ENCODE measurements around the gene CHST6.
"Not testable (repeated sequence)": the region's sequence is repeated elsewhere in the genome, so short reads cannot be mapped to it uniquely, and the experiment has no call there.

CHST6 gene

DNA sequence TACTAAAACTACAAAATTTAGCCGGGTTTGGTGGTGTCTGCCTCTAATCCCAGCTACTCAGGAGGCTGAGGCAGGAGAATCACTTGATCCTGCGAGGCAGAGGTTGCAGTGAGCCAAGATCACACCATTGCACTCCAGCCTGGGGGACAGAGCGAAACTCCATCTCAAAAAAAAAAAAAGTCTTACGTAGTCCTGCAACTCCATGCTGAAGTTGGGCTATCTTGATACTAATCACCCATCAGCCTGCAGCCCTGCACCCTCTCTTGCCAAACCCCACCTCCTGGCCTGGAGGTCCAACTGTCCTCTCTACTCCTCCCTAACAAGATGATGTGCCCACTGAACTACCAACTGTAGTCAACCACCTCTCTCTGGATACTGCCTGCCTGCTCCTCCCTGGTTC, 35.5 kb downstream of the CHST6 start:
- Histone ChIP-seq H3K4me1 (ENCODE audit: control insufficient read depth, insufficient read depth, low read length) (no peaks in the 10 kb centered on the region), H3K4me3 (ENCODE audit: low read length) (no peak overlapping the region), H3K36me3 (ENCODE audit: control insufficient read depth, insufficient read depth, low read length) (0 out of 2 replicates have a peak, but pooled peaks cover 3% of the 10 kb centered on the region), H3K27me3 (ENCODE audit: control insufficient read depth, insufficient read depth, low read length) (no peaks in the 10 kb centered on the region), H3K9me3 (ENCODE audit: control insufficient read depth, insufficient read depth, low read length) (no peaks in the 10 kb centered on the region), H3K27ac (ENCODE audit: low read length) (no peak overlapping the region)
- WGBS (ENCODE audit: insufficient coverage, insufficient read length): no CpG with 5 or more reads among the region's 4 CpGs
- DNase-seq (ENCODE audit: low read depth, low spot score): no peak

DNA sequence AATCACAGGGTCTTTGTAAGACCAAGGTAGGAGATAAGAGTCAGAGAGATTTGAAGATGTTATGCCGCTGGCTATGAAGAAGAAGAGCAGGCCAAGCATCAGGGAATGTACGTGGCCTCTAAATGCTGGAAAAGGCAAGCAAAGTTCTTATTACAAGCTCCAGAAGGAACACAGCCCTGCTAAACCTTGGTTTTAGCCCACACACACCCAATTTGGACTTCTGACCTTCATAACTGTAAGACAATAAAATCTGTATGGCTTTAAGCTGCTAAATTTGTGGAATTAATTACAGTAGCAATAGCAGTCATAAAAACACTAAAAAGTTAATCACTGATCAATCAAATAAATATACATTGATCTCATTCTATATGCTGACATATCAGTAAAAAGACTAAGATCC, 36.8 kb downstream of the CHST6 start:
- H3K27ac ChIP-seq (ENCODE audit: low read length): no peak overlapping the region
- 0 out of 2 replicates have a peak, but pooled peaks cover 3% of the 10 kb centered on the region for H3K36me3 ChIP-seq (ENCODE audit: control insufficient read depth, insufficient read depth, low read length)
- no peak overlapping the region for H3K4me3 ChIP-seq (ENCODE audit: low read length)
- no CpG with 5 or more reads among the region's 2 CpGs for WGBS (ENCODE audit: insufficient coverage, insufficient read length)
- no peaks in the 10 kb centered on the region for H3K27me3 ChIP-seq (ENCODE audit: control insufficient read depth, insufficient read depth, low read length)
- no peak for DNase-seq (ENCODE audit: low read depth, low spot score)
- no peaks in the 10 kb centered on the region for H3K9me3 ChIP-seq (ENCODE audit: control insufficient read depth, insufficient read depth, low read length)
- H3K4me1 ChIP-seq (ENCODE audit: control insufficient read depth, insufficient read depth, low read length): no peaks in the 10 kb centered on the region

DNA sequence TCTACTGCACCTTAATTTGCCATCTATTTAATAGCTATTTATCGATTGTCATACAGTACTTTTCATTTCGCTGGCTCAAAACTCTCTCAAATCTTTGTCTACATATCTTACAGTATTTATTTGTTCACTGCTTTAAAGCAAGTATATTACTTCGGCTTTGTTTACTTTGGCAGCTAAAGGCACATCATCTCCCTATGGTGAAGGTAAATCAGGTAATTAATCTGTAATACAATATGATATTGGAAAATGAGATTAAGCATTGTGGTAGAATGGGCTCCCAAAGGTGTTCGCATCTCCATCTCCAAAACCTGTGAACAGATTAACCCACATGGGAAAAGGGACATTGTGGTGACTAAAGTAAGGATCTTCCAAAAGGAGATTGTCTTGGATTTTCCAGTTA, 37.2 kb downstream of the CHST6 start:
- H3K4me3 ChIP-seq (ENCODE audit: low read length): no peak overlapping the region
- H3K27ac ChIP-seq (ENCODE audit: low read length): no peak overlapping the region
- 0 out of 2 replicates have a peak, but pooled peaks cover 3% of the 10 kb centered on the region for H3K36me3 ChIP-seq (ENCODE audit: control insufficient read depth, insufficient read depth, low read length)
- H3K9me3 ChIP-seq (ENCODE audit: control insufficient read depth, insufficient read depth, low read length): no peaks in the 10 kb centered on the region
- H3K4me1 ChIP-seq (ENCODE audit: control insufficient read depth, insufficient read depth, low read length): no peaks in the 10 kb centered on the region
- H3K27me3 ChIP-seq (ENCODE audit: control insufficient read depth, insufficient read depth, low read length): no peaks in the 10 kb centered on the region
- WGBS (ENCODE audit: insufficient coverage, insufficient read length): no CpG with 5 or more reads among the region's 4 CpGs
- DNase-seq (ENCODE audit: low read depth, low spot score): no peak

DNA sequence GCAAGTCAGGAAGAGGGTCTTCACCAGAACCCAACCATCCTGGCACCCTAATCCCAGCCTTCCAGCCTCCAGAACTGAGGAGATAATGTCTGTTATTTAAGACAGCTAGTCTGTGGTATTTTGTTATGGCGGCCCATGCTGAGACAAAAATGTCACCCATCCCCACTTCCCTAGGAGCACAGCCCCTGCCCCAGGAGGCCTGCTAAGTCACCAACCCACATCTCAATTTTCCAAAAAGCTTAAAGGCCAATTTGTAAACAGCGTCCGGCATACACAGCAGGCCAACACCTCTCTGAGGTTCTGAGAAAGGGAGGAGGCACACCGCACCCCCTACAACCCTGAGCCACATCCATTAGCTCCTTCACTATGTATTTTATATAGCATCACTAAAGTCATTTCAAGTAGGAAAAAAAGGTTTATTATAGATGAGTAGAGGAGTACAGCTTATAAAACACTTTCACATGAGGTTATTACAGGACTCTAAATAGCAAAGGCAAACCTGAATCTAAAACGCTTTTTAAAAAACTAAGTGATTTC, 37.7 kb downstream of the CHST6 start:
- no peaks in the 10 kb centered on the region for H3K27me3 ChIP-seq (ENCODE audit: control insufficient read depth, insufficient read depth, low read length)
- 0 out of 2 replicates have a peak, but pooled peaks cover 3% of the 10 kb centered on the region for H3K36me3 ChIP-seq (ENCODE audit: control insufficient read depth, insufficient read depth, low read length)
- no peaks in the 10 kb centered on the region for H3K4me1 ChIP-seq (ENCODE audit: control insufficient read depth, insufficient read depth, low read length)
- no peaks in the 10 kb centered on the region for H3K9me3 ChIP-seq (ENCODE audit: control insufficient read depth, insufficient read depth, low read length)
- no peak for DNase-seq (ENCODE audit: low read depth, low spot score)
- H3K27ac ChIP-seq (ENCODE audit: low read length): no peak overlapping the region
- no peak overlapping the region for H3K4me3 ChIP-seq (ENCODE audit: low read length)
- whole genome bisulfite sequencing (ENCODE audit: insufficient coverage, insufficient read length): no CpG with 5 or more reads among the region's 5 CpGs

- no peaks in the 10 kb centered on the region for H3K27me3 ChIP-seq (ENCODE audit: control insufficient read depth, insufficient read depth, low read length)
- no peak overlapping the region for H3K27ac ChIP-seq (ENCODE audit: low read length)
- H3K4me3 ChIP-seq (ENCODE audit: low read length): no peak overlapping the region
- no peaks in the 10 kb centered on the region for H3K4me1 ChIP-seq (ENCODE audit: control insufficient read depth, insufficient read depth, low read length)
- DNase-seq (ENCODE audit: low read depth, low spot score): no peak
- WGBS (ENCODE audit: insufficient coverage, insufficient read length): no CpG with 5 or more reads among the region's 1 CpG
- no peaks in the 10 kb centered on the region for H3K9me3 ChIP-seq (ENCODE audit: control insufficient read depth, insufficient read depth, low read length)
- 0 out of 2 replicates have a peak, but pooled peaks cover 3% of the 10 kb centered on the region for H3K36me3 ChIP-seq (ENCODE audit: control insufficient read depth, insufficient read depth, low read length)
Measured at GRCh38 chr16:75456971-75457370, 38.3 kb downstream of the CHST6 start.

DNA sequence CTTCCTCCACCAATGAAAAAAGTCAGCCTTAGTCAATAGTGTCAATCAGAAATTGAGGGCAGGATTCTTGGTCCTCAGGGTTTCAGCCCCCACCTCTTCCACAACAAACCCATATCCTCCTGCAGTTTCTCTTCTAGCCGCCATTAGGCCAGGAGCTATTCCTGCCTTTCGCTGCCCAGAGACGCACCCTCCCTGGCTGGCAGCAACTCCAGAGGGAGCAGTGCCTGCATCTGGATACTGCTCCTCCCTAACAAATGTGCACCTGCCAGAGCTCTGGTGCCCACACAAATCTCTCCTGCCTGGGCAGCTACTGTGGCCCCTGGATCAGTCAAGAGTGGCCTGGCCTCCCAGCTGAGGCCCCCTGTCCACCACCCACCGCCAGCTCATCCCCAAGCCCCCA, 38.8 kb downstream of the CHST6 start:
- H3K36me3 ChIP-seq (ENCODE audit: control insufficient read depth, insufficient read depth, low read length); H3K9me3 ChIP-seq (ENCODE audit: control insufficient read depth, insufficient read depth, low read length); H3K27me3 ChIP-seq (ENCODE audit: control insufficient read depth, insufficient read depth, low read length); H3K27ac ChIP-seq (ENCODE audit: low read length); DNase-seq (ENCODE audit: low read depth, low spot score); H3K4me3 ChIP-seq (ENCODE audit: low read length); H3K4me1 ChIP-seq (ENCODE audit: control insufficient read depth, insufficient read depth, low read length): not testable (repeated sequence)
- no CpG with 5 or more reads among the region's 4 CpGs for WGBS (ENCODE audit: insufficient coverage, insufficient read length)

DNA sequence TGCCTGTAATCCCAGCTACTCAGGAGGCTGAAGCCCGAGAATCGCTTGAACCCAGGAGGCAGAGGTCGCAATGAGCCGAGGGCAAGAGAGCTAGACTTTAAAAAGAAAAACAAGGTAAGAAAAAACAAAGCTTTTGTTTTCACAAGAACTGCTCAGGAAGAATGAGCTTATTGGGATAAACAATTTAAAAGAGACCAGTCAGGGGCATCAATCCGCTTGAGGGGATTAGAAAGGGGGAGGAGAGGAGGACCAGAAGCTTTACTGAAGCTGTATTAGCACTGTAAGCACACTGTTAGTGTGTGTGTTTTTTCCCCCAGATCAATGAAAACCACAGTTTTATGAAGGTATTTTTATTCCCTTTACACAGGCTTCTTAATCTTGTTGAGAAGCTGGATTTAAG, 39.6 kb downstream of the CHST6 start:
- Histone ChIP-seq H3K9me3 (ENCODE audit: control insufficient read depth, insufficient read depth, low read length) (no peaks in the 10 kb centered on the region), H3K36me3 (ENCODE audit: control insufficient read depth, insufficient read depth, low read length) (peaks cover 3% of the 10 kb centered on the region; the same call in 1 of the 2 replicates), H3K27me3 (ENCODE audit: control insufficient read depth, insufficient read depth, low read length) (no peaks in the 10 kb centered on the region), H3K4me1 (ENCODE audit: control insufficient read depth, insufficient read depth, low read length) (no peaks in the 10 kb centered on the region), H3K4me3 (ENCODE audit: low read length) (no peak overlapping the region), H3K27ac (ENCODE audit: low read length) (no peak overlapping the region)
- no peak for DNase-seq (ENCODE audit: low read depth, low spot score)
- no CpG with 5 or more reads among the region's 5 CpGs for WGBS (ENCODE audit: insufficient coverage, insufficient read length)

- no CpG with 5 or more reads among the region's 12 CpGs for WGBS (ENCODE audit: insufficient coverage, insufficient read length)
- Histone ChIP-seq H3K27me3 (ENCODE audit: control insufficient read depth, insufficient read depth, low read length) (no peaks in the 10 kb centered on the region), H3K36me3 (ENCODE audit: control insufficient read depth, insufficient read depth, low read length) (no peaks in the 10 kb centered on the region; the same call in 1 of the 2 replicates), H3K9me3 (ENCODE audit: control insufficient read depth, insufficient read depth, low read length) (no peaks in the 10 kb centered on the region), H3K27ac (ENCODE audit: low read length) (no peak overlapping the region), H3K4me1 (ENCODE audit: control insufficient read depth, insufficient read depth, low read length) (no peaks in the 10 kb centered on the region), H3K4me3 (ENCODE audit: low read length) (no peak overlapping the region)
- DNase-seq (ENCODE audit: low read depth, low spot score): no peak
Measured at GRCh38 chr16:75452464-75453190, 42.6 kb downstream of the CHST6 start.

- no peak overlapping the region for H3K4me3 ChIP-seq (ENCODE audit: low read length)
- no peak for DNase-seq (ENCODE audit: low read depth, low spot score)
- no peaks in the 10 kb centered on the region for H3K9me3 ChIP-seq (ENCODE audit: control insufficient read depth, insufficient read depth, low read length)
- H3K36me3 ChIP-seq (ENCODE audit: control insufficient read depth, insufficient read depth, low read length): no peaks in the 10 kb centered on the region; the same call in 1 of the 2 replicates
- H3K4me1 ChIP-seq (ENCODE audit: control insufficient read depth, insufficient read depth, low read length): no peaks in the 10 kb centered on the region
- H3K27ac ChIP-seq (ENCODE audit: low read length): no peak overlapping the region
- no peaks in the 10 kb centered on the region for H3K27me3 ChIP-seq (ENCODE audit: control insufficient read depth, insufficient read depth, low read length)
Measured at GRCh38 chr16:75446416-75446815, 48.8 kb downstream of the CHST6 start.

GRCh38 chr16:75445298-75445697, 49.9 kb downstream of the CHST6 start:
- H3K4me1 ChIP-seq (ENCODE audit: control insufficient read depth, insufficient read depth, low read length): no peaks in the 10 kb centered on the region
- WGBS (ENCODE audit: insufficient coverage, insufficient read length): no CpG with 5 or more reads among the region's 5 CpGs
- H3K27ac ChIP-seq (ENCODE audit: low read length): no peak overlapping the region
- no peaks in the 10 kb centered on the region for H3K9me3 ChIP-seq (ENCODE audit: control insufficient read depth, insufficient read depth, low read length)
- no peak for DNase-seq (ENCODE audit: low read depth, low spot score)
- no peaks in the 10 kb centered on the region for H3K36me3 ChIP-seq (ENCODE audit: control insufficient read depth, insufficient read depth, low read length)
- no peaks in the 10 kb centered on the region for H3K27me3 ChIP-seq (ENCODE audit: control insufficient read depth, insufficient read depth, low read length)
- H3K4me3 ChIP-seq (ENCODE audit: low read length): no peak overlapping the region

DNA sequence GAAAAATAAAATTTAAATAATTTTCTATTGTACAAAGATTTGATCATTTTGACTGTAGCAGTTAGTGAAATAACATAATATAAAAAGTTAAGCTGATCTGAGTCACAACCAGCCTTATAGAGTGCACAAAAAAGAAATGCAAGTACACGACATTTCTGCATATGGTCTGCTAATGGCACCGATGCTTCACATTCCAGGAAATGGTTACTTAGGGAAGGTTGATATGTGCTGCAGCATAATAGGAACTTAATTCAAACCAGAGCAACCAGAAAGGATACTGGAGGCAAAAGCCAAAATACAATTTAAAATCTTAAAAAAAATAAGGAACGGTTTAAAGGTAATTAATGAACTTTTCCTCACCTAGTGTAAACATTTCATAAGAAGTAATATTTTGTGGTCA, 51.9 kb downstream of the CHST6 start:
- WGBS (ENCODE audit: insufficient coverage, insufficient read length): no CpG with 5 or more reads among the region's 3 CpGs
- Histone ChIP-seq H3K27me3 (ENCODE audit: control insufficient read depth, insufficient read depth, low read length) (no peaks in the 10 kb centered on the region), H3K4me1 (ENCODE audit: control insufficient read depth, insufficient read depth, low read length) (no peaks in the 10 kb centered on the region), H3K4me3 (ENCODE audit: low read length) (no peak overlapping the region), H3K9me3 (ENCODE audit: control insufficient read depth, insufficient read depth, low read length) (no peaks in the 10 kb centered on the region), H3K27ac (ENCODE audit: low read length) (no peak overlapping the region), H3K36me3 (ENCODE audit: control insufficient read depth, insufficient read depth, low read length) (no peaks in the 10 kb centered on the region)
- DNase-seq (ENCODE audit: low read depth, low spot score): no peak
